ENCODE results near the gene PARD3.
A peak's percentile ranks its signal among the peaks of the same experiment; 100 is the strongest.

The PARD3 gene

DNA sequence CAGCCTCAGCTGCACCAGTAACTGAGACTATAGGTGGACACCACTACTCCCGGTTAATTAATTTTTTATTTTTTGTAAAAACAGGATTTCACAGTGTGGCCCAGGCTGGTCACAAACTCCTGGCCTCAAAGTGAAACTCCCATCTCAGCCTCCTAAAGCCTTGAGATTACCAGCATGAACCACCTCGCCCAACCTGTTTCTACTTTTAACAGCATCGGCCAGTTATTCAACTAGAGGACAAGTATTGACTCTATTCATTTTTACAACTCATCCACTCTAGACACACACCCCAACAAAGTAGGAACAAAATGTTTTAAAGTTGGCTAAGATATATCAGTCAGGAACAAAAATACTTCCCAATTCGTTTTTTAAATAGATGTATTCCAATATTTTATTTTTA is 334.8 kb downstream of the PARD3 start:
- no peak for DNase-seq

DNA sequence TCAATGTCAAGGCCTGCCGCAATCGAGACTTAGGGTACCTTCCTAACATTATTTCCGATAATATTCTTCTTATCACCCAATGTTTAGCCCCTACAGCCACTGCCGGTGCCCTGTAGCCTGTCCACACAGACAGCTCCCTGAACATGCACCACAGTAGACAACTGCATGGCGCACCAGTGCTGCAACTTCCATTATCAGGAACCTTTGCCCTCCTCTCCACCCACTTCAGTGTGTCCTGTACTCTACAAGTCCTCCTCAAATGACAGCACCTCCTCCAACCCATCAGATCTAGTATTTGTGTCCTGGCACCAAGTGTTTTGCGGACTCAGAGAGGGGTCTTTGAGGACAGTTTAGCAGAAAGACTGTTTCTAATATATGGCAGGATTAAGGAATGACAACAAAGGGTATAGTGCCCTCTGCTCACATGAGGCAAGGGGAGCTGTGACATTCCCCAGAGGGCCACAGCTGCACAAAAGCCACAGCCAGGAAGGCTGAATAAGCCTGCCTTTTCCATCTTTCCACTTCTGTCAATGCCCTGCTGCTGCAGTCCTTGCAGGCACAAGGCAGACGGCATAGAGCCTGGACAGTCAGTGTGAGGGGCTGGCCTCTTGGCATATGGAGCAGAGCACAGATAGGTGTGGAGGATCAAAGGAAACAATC is 335.4 kb downstream of the PARD3 start:
- DNase-seq, result no peak

DNA sequence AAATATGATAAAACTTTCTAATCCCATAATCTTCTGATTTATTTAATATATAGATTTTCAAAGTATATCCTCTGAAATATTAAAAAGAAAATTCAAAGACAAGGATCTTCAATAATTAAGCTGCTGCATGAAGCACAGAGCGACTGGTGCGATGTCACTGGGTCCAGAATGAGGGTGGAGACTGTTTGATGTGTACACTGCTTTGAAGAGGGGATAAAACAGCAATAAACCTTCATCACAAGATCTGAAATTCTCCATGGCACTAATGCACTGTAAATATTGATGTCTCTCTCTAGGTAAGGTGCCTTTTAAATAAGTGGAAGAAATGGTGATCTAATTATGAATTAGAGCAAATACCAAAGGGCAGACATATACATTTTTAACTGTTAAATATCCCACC is 337.8 kb downstream of the PARD3 start:
- DNase-seq, result no peak

DNA sequence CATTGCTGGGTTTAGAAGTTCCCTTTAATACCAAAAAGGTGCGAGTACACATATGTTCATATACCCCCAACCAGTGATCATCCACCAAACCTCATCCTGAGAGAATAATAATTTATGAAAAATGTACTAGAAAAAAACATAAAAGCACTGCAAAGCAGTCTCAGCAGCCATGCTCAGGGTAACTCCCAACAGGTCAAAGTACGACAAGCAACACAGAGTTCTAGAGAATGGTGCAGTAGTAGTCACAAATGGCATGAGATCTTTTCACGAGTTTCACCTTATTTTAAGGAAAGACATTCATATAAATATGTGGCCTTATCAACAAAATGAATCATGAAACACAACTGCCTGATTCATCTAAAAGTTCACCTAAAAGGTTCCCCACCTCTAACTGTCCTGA is 338.5 kb downstream of the PARD3 start:
- DNase-seq, result no peak

DNA sequence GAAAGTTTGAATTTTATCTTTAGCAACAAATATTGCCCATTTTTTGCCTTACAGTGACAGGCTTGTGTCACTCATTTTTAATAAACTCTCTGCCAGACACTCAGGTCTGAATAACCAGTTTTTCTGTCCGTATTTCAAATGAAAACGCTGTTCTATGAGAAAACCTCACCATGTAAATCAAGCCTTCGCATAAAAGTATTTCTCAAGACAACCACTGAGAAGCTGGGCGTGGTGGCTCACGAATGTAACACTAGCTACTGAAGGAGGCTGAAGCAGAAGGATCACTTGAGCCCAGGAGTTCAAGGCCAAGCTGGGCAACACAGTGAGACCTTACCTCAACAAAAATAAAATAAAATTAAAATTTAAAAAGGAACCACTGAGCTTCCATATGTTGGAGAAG is 339.3 kb downstream of the PARD3 start:
- DNase-seq, result no peak

DNA sequence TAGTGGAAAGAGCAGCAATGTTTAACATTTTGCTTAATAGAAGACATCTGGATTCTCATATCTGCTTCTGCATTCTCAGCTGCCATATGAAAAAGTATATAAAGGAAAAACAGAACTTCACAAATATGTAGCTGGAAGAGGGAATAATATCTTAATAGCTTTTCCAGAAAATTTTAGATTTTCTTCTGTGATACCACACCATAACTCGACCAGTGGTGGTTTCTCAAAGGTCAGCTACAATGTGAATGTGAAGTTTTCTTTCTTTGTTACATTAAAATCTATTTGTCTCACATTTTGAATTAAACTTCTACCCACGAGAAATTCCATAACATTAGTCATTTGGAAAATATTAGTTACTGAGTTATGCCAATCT is 339.8 kb downstream of the PARD3 start:
- no peak for DNase-seq

DNA sequence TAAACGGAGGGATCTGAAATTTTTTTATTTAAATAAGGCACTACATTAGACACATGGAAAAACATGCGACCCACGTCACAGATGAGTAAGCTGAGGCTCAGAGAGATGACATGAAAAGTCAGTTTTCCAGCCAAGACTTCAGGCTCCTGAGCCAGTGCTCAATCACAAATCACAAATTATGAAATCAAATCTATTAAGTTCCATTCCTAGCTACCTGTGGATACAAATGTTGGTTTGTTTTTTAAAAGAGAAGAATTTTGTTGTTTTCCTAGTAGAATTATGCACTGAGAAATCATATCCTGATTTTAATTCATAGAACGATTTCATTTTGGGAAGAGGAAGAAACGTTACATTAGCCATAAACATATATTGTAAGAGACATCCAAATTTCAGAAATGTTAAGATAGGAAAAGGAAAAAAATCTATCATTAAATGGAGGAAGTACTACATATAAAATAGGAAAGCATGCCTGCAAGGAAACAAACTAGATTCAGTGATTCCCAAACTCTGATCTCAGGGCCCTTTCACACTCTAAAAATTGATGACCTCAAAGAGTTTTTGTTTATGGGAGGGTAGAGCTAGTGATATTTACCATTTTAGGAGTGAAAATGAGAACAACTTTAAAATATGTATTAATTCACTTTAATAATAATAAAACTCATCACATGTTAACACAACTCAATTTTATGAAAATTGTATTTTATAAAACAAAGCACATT is 340.4 kb downstream of the PARD3 start:
- DNase-seq, result no peak

DNA sequence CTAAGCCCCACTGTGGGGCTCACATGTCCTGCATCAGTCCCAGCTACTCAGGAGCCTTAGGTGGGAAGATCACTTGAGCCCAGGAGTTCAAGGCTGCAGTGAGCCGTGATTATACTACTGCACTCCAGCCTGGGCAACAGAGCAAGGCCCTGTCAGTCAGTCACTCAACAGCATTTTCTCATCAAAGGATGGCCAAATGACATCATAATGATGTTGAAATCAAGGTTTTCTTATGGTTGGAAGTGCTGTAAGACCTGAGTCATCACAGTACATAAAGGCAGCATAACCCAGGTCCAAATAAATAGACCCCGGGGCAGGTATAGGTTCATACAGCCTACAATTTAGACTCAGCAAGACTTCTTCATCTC is 341.1 kb downstream of the PARD3 start:
- DNase-seq, result no peak

DNA sequence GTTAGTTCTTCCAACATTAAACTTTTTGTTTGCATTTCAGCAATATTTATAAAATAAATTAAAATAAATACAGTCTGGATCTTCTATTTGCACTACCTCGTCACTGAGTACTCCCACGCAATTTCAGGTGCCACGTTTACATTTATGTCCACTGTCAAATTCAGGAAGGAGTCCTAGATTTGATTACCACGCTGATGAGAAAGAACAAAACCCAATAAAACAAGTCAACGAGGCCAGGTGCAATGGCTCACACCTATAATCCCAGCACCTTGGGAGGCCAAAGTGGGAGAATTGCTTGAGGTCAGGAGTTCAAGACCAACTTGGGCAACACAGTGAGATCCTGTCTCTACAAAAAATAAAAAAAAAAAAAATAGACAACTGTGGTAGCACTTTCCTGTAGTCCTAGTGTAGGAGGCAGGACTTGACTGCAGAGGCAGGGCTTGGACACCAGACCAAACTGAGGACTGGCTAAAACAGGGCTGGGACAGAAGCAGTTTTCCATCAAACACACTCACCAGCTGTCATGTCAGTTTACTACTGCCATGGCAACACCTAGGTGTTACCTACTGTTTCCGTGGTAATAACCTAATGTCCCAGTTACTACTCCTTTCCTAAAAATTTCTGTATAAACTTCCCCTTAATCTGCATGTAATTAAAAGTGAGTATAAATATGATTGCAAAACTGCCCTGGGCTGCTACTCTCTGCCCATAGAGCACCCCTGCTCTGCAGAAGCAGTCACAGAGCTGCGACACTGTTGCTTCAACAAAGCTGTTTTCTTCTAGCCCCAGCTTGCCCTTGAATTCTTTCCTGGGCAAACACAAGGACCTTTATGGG is 341.7 kb downstream of the PARD3 start:
- no peak for DNase-seq

DNA sequence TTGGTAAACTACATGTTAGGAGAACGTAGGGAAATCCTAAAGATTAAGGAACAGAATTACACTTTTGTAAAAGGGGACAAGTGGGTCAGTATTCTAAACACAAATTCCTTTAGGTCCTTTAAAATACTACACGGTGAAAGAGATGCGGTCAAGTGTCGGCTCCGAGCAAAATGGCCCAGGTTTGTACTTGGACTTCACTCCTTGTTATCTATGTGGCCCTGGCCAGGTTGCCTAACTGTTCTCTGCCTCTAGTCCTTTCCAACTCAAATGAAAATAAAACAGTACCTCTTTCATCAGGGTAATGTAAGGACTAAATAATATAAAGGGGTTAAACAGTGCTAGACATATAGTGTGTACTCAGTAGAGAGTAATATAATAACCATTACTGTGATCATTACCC is 344.8 kb downstream of the PARD3 start:
- no peak for DNase-seq

DNA sequence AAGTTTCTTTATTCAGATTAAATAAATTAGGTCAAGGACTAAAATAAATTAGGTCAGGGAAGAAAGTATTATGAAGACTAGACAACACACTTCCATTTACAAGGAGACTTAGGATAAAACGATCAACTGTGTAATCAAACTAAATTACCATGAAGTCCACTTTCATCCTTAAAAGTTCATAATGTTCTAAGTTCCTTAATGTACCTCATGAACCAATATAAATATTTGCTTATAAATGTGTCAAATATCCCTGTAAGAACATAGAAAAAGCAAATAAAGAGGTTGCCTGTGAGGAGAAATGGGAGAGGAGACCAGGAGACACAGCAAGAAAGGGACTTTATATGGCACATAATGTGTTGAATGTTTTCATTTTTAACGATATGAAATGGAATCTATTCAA is 345.6 kb downstream of the PARD3 start:
- no peak for DNase-seq

DNA sequence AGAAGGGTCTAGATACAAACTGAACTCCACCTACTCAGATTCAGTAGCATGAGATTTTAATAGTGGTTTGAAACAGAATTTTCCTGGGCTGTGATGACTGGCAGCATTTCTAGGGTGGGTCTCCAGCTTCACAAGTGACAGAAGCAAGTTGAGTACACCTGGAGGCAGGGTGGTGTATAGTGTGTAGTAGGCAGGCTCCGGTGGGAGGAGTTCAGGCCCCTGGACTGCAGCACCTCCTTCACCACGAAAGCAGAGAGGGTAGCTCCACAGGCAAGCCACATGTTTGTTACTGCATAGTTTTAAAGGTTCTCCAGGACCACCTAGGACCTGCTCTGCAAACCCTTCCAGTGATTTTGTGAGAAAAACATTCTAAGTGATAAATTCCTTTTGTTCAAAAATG is 347.2 kb downstream of the PARD3 start:
- DNase-seq, result no peak

DNA sequence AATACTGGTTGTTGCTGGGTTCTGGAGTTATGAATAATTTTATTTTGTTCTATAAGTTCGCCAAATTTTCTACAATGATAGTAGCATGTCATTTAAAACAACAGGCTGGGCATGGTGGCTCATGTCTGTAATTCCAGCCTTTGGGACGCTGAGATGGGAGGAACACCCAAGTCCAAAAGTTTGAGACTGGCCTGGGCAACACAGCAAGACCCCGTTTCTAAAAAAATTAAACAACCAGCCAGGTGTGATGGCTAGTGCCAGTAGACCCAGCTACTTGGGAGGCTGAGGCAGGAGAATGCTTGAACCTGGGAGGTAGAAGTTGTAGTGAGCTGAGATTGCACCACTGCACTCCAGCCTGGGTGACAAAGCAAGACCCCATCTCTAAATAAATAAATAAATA is 347.7 kb downstream of the PARD3 start:
- DNase-seq, result no peak

DNA sequence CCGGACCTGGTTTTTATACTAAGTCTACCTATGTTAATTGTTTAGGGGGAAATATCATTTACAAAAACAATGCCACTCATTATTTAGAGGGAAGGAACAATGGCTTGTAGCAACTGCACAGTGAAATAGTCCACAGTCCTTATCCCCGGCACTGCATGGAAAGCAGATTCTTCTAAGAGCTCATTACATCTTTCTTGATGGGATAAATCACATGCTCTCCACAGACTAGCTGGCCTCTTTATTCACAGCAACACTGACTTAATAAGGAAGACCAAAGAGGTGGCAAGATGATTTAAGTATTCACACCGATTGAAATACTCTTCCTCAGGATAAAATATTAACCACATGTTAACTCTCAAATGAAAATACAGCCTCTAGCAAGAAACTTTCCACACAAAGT is 349.4 kb downstream of the PARD3 start:
- DNase-seq, result no peak

DNA sequence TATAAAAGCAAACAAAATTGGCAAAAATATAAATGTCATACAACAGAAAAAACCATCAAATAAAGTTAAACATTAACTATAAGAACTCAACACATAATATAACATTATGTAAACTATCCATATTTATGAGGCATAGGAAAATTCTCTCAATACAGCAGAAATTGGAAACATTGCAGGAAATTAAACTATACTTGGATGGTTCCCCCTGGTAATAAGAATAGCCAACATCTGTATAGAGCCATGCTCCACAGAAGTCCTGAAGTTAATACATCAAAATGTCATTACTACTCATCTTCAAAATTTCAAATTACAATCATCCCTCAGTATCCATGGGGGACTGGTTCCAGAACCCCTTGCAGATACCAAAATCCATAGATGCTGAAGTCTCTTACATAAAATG is 350.5 kb downstream of the PARD3 start:
- no peak for DNase-seq

DNA sequence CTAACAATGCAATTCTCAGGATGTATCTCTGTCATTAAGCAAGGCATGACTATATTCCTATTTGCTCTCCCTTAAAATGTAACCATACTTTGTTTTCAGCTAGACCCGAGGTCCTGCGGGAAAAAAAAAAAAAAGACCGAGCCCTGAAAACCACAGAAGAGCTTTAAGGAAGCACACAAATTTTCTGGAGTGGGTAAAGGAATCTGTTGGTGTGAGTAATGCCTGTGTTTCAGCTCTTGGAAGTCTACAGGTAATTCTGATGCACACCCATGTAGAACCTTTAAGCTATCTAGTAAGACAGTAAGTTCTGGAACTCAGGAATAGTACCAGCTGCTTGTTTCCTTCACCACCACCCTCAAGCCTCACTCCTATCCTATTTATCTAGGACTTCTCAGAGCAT is 351.1 kb downstream of the PARD3 start:
- DNase-seq, result no peak

DNA sequence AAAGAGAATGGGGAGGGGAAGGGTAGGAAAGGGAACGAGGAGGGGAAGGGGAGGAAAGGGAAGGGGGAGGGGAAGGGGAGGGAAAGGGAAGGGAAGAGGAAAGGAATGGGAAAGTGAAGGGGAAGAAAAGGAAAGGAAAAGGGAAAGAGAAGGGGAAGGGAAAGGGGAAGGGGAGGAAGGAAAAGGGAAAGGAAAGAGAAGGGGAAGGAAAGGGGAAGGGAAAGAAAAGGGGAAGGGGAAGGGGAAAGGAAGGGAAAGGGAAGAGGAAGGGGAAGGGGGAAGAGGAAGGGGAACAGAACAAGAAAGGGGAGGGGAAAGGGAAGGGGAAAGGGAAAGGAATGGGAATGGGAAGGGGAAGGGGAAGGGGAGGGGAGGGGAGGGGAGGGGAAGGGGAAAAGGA is 352.1 kb downstream of the PARD3 start:
- DNase-seq, result no peak

DNA sequence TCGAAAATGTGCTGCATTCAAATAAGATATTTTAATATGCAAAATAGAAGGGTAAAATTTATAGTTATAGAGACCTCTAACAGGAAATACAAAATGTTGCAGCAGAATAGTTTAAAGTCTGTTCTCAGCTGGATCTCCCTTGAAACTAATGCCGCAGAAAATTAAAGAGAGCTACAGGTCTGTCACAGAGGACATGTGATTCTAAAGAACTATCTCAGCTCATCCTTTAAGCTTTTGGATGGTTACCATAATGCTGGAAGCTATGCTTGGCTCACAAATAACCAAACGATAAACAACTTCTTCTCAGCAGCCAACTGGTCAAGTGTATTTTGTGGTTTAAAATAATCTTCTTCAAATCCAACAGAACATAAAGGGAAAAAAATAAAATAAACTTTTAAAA is 353.0 kb downstream of the PARD3 start:
- DNase-seq, result no peak

DNA sequence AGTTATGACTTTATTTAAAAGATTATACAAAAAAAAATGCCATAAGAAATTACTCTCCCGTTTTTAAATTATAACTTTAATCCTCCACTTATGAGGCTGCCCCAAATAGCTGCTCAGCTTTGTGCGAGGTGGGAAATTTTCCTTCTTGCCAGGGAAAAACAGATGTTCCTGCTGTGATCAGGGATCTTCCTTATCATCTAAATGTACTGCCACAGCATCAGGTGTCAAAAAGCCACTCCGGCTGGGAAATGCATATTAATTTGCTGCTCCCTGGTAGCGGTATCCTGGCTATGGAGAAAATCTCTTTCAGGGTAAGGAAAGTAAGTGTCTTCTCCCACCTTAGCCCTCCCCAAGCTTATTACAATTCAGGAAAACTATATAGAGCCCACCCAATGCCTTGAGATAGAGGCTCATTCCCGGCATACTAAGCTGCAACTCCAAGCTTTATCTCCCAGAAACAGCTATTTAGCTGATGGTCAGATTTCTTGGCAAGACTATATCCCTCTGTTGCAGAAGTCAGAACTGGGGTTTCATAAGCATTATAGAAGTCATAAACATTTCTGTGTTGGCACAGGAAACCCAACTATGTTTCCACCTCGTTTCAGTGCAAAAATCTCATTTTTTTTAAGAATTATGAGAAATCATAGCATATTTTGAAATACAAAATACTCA is 360.4 kb downstream of the PARD3 start:
- DNase-seq, result peak in 1 of 2 experiments; percentile 30

DNA sequence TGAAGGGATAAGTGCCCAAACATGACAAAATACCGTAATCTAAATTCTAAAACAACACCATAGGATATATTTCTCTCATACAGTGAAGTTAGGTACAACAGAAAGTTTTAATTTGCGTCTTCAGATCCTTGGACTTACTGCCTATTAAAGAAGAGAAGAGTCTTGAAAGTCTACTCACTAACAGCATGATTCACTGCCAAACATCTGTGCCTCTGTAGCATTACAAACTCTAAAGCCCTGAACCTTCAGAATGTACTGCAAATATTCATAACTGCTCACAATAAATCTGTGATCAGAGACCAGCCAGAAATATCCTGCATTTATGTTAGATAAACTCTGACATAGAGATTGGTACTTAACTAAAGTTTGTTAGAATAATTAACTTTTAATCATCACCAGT is 365.3 kb downstream of the PARD3 start:
- no peak for DNase-seq

DNA sequence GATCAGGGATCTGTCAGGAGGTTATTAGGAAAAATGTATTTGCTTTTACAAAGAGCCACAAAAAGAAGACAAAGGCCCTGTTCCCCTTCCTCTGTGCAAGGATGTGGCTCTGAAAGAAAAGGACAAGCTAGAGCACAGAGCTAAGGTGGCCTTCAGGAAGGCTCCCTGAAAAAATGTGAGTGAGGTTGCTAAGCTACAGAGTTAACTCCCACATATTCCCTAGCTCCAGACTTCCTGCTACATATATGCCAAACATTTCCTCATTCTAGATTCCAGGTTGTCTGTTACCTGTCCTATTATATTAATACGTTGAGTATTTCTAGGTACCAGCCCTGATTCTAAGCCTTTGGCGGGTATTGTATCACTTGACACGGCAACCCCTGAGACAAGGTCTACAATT is 369.0 kb downstream of the PARD3 start:
- DNase-seq, result no peak

DNA sequence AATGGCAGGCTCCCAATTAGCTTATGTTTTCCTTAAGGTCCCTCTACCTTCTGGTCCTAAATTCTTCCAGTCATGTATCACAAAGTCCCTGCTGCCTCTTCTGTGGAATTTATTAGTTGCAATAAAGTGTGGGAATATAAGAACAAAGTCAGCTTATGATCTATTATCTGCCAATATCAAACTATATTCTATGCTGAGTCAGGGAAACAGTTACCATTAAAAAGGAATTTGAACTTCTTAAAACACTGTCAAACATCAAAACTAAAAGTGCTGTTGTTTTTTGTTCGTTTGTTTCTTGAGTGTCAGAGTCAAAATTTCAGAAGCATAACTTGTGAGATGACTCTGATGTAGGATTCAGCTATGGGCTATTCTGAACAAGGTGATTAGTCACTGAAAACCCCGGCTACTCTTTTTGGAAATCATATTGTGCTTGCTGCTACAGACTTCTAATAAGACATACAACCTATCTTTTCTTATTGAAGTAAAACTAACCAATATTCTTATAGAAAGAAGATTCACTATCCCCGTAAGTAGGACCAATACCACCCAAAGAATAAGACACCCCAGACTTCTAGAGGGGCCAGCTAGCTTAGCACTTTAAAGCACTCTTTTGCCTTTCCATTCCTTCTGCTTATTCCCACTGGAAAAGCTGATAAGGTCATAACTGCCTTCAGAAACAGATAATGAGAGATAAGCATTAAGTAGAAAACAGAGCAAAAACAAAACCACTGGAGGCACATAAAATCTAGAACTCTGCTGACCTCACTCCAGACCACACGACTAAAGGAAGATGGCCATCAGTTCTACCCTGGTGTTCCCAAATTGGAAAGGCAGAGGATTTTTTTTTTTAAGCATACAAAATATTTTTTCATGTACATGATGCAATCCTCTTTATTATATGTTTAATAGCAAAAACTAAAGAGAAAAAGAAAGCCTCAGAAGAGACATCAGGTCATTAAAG is 370.6 kb downstream of the PARD3 start:
- DNase-seq, result no peak
